Activated T-cell treated with anti-CD3 and anti-CD28 coated beads, Interleukin-2, amount 50 U/mL, for 24 hours (primary cell): ENCODE measurements around the gene IDH2.

Experiments used
- DNase-seq: peaks from one replicate; pipeline ENCODE4 v3.0.0-alpha.2; 2020
- H3K27ac Mint-ChIP-seq: 2 replicates; pipeline ENCODE4 v1.8.0; 2020; ENCODE audit warnings: mild to moderate bottlenecking, mixed read lengths
- H3K27me3 Mint-ChIP-seq: 2 replicates; pipeline ENCODE4 v1.8.0; 2020; ENCODE audit warnings: mixed read lengths
- H3K36me3 Mint-ChIP-seq: 2 replicates; pipeline ENCODE4 v1.8.0; 2020; ENCODE audit warnings: low read depth, mixed read lengths
- H3K4me1 Mint-ChIP-seq: 2 replicates; pipeline ENCODE4 v1.8.0; 2020; ENCODE audit warnings: low read depth, mixed read lengths
- H3K4me3 Mint-ChIP-seq: 2 replicates; pipeline ENCODE4 v1.8.0; 2020; ENCODE audit warnings: mild to moderate bottlenecking, moderate library complexity, mixed read lengths
- H3K9me3 Mint-ChIP-seq: 2 replicates; pipeline ENCODE4 v1.8.0; 2020; ENCODE audit warnings: mixed read lengths

Gene IDH2

DNA sequence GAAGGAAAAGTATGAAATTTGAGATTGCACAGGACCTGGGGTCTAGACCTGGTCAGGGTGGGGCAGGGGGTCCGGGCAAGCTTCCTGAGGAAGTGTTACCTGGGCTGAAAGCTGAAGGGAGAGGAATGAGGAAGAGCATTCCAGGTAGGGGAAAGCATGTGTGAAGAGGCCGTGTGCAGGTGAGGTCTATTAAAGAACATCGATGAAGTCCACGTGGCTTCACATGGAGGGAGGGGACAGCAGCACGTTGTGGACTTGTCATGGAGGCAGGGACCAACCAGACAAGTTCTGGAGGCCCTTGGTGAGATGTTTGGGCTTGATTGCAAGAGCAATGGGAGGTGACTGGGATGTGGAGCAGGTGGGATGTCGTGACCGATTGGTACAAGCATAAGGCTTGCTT lies 47.1 kb downstream of the IDH2 start:
- no peak for DNase-seq
- H3K36me3 Mint-ChIP-seq = no peaks in the 10 kb centered on the region
- no peaks in the 10 kb centered on the region for H3K9me3 Mint-ChIP-seq
- H3K27me3 Mint-ChIP-seq = no peaks in the 10 kb centered on the region
- no peak overlapping the region for H3K4me3 Mint-ChIP-seq
- H3K4me1 Mint-ChIP-seq = peaks cover 39% of the 10 kb centered on the region
- H3K27ac Mint-ChIP-seq = no peak overlapping the region

DNA sequence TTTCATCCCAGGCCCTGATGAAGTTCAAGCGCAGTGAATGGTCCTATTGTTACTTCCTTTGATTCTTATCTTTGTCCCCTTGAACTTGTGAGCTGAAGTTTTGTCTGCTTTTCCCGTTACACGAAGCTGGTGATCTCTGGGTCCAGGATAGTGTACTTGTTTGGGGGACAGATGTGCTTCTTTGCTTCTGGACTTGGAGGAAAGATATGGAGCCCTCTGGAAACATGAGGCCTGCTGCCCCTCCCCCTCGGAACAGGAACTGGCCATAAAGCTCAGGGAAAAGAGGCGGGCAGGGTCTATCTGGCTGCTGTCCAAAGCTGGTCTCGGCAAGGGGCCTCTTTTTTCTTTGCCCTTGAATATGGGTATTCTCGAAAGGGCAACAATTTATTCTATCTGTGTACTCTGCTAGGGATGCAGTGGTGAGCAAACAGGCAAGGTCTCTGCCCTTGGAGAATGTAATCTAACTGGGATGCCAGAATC lies 47.6 kb downstream of the IDH2 start:
- Mint-ChIP-seq H3K27ac (peak overlapping the region; percentile 0), H3K9me3 (no peaks in the 10 kb centered on the region), H3K27me3 (no peaks in the 10 kb centered on the region), H3K4me3 (no peak overlapping the region), H3K4me1 (peaks cover 34% of the 10 kb centered on the region), H3K36me3 (no peaks in the 10 kb centered on the region)
- no peak for DNase-seq

DNA sequence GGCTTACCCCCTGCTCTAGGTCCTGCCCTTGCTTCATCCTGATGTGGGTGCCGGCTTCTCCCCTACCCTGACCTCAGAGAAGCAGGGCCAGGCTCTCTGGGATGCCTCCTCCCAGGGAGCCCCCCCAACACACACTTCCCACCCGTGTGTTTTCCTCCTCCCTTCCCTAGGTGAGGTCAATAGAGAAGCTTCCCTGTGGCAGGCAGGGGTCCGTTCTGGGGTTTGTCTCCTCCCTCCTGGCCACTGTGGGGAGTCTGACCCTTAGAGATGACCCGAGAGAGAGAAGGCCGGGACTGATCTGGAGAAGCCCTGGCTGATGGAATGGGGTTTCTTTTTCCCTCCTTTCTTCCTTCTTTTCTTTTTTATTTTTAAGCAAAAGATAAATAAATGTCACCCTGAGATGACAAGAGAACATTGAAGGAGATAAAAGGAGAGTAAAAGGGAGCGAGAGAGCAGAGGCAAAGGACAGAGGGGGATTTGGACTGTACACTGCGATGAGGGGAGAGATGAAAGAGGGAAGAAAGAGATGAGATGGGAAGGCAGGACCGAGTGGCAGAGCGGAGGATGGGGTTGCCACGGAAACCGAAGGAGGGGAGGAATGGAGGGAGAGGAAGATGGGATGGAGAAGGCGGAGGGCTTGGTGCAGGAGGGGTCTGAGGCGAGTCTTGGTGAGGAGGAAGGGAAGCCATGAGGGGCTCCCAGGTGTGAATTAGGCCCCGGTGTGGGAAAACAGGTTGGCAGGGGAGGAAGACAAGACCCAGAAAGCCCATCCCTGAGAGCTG lies 48.4 kb downstream of the IDH2 start:
- Mint-ChIP-seq H3K4me3 (no peak overlapping the region), H3K9me3 (no peaks in the 10 kb centered on the region), H3K4me1 (peaks cover 26% of the 10 kb centered on the region), H3K27ac (peak overlapping the region; percentile 65), H3K27me3 (no peaks in the 10 kb centered on the region), H3K36me3 (no peaks in the 10 kb centered on the region)
- no peak for DNase-seq

- H3K27ac Mint-ChIP-seq = peak overlapping the region; percentile 19
- H3K4me3 Mint-ChIP-seq = no peak overlapping the region
- H3K4me1 Mint-ChIP-seq = peaks cover 12% of the 10 kb centered on the region
These were observed 50.4 kb downstream of the IDH2 start for GRCh38 chr15:90051874-90052273.

DNA sequence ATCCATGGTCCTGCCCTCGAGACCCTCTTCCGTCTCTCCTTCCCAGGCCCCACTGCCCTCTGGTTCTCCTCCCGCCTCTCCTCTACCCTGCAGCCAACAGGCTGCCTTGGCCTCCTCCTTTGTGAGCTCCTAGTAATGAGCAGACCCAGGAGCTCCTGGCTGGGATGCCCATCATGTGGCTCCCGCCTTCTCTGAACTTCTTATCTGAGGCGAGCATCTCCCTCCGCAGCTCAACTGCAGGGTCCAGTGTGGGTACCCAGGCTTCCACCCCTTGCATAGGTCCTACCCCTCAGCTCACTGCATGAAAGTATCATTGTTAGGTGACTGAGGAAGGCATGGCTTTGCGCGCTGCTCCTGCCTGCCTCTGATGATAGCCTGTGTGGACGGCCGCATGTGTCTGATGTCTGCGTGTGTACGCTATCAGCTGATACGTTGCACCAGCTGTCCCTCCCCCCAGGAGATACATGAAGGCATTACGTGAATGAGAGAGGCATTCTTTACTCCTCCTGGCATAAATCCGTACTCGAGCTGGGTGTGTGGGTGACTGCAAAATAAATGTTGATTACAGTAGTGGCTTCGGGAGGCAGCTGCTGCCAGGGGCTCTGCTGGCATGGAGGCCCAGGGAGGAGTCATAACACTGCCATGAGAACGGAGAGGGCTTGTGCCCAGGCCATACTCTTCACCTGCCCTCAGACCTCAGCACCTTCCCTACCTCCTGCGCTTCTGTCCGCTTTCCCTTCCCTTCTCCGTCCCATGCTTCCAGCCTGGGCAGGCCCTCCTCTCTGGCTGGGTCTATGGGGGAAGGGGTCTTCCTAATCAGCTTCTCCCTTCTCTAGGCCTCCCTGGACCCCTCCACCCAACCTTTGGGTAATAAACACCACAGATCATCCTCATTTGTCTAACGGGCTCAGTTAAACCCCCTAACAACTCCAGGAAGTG lies 52.3 kb downstream of the IDH2 start:
- H3K27me3 Mint-ChIP-seq = no peaks in the 10 kb centered on the region
- H3K9me3 Mint-ChIP-seq = no peaks in the 10 kb centered on the region
- DNase-seq = no peak
- H3K4me1 Mint-ChIP-seq = peaks cover 18% of the 10 kb centered on the region
- H3K4me3 Mint-ChIP-seq = no peak overlapping the region
- H3K36me3 Mint-ChIP-seq = no peaks in the 10 kb centered on the region
- peak overlapping the region; percentile 41 for H3K27ac Mint-ChIP-seq

More at GRCh38 chr15:90051874-90052273, 50.4 kb downstream of the IDH2 start:
- no peak for DNase-seq
- Mint-ChIP-seq H3K36me3 (no peaks in the 10 kb centered on the region), H3K9me3 (no peaks in the 10 kb centered on the region), H3K27me3 (no peaks in the 10 kb centered on the region)

DNA sequence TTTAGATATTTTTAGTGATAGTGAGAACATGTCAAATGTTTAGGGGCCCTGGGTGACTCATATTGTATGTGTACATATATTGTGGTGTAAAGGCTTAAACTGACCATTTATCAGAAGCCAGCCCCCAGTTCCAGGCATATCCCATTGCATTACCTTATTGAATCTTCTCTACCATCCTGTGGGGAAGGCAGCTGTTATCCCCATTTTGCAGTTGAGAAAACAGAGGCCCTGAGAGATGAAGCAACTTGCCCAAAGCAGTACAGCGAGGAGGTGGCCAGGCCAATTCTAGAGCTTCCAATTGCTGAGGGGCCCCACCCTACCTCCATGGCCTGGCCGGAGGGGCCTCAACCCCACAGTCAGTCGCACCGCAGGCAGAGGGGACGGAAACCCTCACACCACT lies 53.2 kb downstream of the IDH2 start:
- Mint-ChIP-seq H3K27me3 (no peaks in the 10 kb centered on the region), H3K4me3 (no peak overlapping the region), H3K27ac (no peak overlapping the region), H3K9me3 (no peaks in the 10 kb centered on the region), H3K4me1 (peaks cover 15% of the 10 kb centered on the region), H3K36me3 (no peaks in the 10 kb centered on the region)
- DNase-seq = no peak

DNA sequence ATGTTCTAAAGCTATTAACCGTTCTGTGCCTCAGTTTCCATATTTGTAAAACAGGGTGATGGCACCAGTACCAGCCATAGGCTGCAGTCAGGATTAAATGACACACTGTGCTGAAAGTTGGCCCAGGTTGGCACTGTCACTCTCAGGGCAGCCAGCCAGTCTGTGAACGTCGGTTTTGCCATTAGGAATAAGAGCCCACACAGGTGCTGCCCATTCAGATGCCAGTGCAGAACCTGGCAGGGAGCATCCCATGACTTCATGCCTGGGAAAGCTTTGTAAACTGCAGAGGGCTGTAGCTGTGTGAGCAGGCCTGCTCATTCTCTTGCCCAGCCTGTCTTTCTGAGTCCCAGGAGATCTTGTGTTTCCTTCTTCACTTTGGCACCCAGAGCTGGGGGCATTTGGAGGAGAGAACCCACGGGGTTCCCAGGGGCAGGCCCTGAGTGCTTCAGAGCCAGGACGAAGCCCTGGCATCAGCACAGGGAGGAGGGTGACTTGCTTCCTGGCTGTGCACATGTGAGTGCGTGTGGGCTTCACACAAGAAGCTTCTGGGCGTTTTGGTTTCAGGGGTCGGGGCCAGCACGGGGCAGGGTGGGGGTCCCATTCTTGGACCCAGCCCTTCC lies 54.2 kb downstream of the IDH2 start:
- H3K4me3 Mint-ChIP-seq = no peak overlapping the region
- no peaks in the 10 kb centered on the region for H3K9me3 Mint-ChIP-seq
- H3K27ac Mint-ChIP-seq = no peak overlapping the region
- H3K36me3 Mint-ChIP-seq = no peaks in the 10 kb centered on the region
- no peak for DNase-seq
- H3K4me1 Mint-ChIP-seq = peaks cover 12% of the 10 kb centered on the region
- no peaks in the 10 kb centered on the region for H3K27me3 Mint-ChIP-seq

DNA sequence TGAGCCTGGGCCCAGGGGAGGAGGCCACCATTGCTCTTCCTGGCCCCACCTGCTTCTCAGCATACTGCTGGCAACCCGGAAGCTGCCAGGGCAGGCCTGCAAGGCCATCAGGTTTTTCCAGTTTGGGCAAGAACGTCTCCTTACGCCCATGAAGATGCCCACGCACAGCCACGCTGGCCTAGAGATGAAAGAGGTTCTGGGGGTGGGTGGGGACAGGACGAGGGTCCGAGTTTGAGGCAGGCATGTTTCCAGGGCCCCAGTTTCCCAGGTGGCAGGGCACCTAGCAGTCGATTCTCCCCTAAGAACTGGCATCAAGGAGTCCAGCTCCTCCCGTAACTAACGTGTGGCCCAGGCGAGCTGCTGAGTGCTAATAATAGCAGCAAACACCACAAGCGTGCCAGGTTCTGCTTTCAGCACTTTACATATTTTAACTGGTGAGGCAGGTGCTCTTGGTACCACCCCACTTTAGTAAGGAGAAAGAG lies 55.3 kb downstream of the IDH2 start:
- H3K9me3 Mint-ChIP-seq = no peaks in the 10 kb centered on the region
- H3K27me3 Mint-ChIP-seq = no peaks in the 10 kb centered on the region
- H3K27ac Mint-ChIP-seq = no peak overlapping the region
- no peaks in the 10 kb centered on the region for H3K36me3 Mint-ChIP-seq
- peaks cover 9% of the 10 kb centered on the region for H3K4me1 Mint-ChIP-seq
- no peak overlapping the region for H3K4me3 Mint-ChIP-seq
- no peak for DNase-seq

- Mint-ChIP-seq H3K27ac (peak overlapping the region; percentile 10), H3K4me1 (peaks cover 9% of the 10 kb centered on the region), H3K4me3 (no peak overlapping the region)
These were observed 56.0 kb downstream of the IDH2 start for GRCh38 chr15:90046289-90046688.

DNA sequence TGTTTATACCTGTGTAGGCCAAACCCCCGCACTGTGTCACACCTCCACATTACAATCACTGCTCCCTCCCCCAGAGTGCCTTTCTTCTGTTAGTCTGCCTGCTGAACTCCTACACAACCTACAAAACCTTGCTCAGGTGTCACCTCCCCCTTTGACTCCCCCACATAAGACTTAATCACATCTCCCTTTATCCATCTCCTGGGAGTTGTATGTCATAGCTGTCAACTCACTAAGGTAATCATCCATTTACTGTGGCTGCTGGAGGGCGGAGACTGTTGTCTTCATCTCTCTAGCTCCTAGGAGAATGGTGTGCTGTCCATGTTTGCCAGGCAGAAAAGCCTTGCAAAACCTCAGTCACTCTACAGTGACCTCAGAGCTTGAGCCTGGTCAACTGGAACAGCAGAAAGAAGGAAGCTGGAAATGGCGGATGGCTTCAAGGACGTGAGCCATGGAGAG lies 57.3 kb downstream of the IDH2 start:
- Mint-ChIP-seq H3K4me1 (peaks cover 14% of the 10 kb centered on the region), H3K36me3 (no peaks in the 10 kb centered on the region), H3K27ac (no peak overlapping the region), H3K4me3 (no peak overlapping the region), H3K9me3 (no peaks in the 10 kb centered on the region), H3K27me3 (no peaks in the 10 kb centered on the region)
- DNase-seq = no peak

More at GRCh38 chr15:90046289-90046688, 56.0 kb downstream of the IDH2 start:
- H3K36me3 Mint-ChIP-seq = no peaks in the 10 kb centered on the region
- DNase-seq = no peak
- H3K9me3 Mint-ChIP-seq = no peaks in the 10 kb centered on the region
- no peaks in the 10 kb centered on the region for H3K27me3 Mint-ChIP-seq

- H3K4me3 Mint-ChIP-seq = no peak overlapping the region
- no peak for DNase-seq
- H3K9me3 Mint-ChIP-seq = no peaks in the 10 kb centered on the region
- H3K27me3 Mint-ChIP-seq = no peaks in the 10 kb centered on the region
- H3K27ac Mint-ChIP-seq = no peak overlapping the region
- peaks cover 21% of the 10 kb centered on the region for H3K4me1 Mint-ChIP-seq
- no peaks in the 10 kb centered on the region for H3K36me3 Mint-ChIP-seq
These were observed 58.1 kb downstream of the IDH2 start for GRCh38 chr15:90044191-90044590.

DNA sequence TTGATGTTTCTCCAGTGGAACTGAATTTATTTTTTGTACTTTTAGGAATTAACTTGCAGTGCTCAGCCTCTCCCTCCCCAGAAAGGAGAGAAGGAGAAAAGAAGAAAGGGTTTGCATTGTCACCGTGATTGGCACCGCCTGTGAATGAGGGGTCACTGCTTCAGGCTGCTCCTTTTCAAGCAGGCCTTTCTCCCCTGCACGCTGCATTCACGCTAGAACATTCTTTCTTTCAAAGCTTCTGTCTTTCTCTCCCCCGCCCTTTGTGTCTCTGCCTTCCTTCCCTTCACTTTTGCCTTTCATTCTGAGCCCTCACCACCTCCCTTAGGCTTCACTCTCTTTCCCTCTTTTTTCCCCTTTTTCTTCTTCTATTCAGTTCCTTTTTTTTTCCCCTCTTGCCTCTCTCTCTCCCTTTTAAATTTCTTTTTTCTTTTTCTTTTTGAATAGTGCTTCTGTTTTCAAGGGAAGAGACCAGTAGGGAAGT lies 58.7 kb downstream of the IDH2 start:
- Mint-ChIP-seq H3K27ac (peak overlapping the region; percentile 15), H3K4me1 (peaks cover 27% of the 10 kb centered on the region), H3K36me3 (no peaks in the 10 kb centered on the region), H3K9me3 (no peaks in the 10 kb centered on the region), H3K4me3 (no peak overlapping the region), H3K27me3 (no peaks in the 10 kb centered on the region)
- no peak for DNase-seq

DNA sequence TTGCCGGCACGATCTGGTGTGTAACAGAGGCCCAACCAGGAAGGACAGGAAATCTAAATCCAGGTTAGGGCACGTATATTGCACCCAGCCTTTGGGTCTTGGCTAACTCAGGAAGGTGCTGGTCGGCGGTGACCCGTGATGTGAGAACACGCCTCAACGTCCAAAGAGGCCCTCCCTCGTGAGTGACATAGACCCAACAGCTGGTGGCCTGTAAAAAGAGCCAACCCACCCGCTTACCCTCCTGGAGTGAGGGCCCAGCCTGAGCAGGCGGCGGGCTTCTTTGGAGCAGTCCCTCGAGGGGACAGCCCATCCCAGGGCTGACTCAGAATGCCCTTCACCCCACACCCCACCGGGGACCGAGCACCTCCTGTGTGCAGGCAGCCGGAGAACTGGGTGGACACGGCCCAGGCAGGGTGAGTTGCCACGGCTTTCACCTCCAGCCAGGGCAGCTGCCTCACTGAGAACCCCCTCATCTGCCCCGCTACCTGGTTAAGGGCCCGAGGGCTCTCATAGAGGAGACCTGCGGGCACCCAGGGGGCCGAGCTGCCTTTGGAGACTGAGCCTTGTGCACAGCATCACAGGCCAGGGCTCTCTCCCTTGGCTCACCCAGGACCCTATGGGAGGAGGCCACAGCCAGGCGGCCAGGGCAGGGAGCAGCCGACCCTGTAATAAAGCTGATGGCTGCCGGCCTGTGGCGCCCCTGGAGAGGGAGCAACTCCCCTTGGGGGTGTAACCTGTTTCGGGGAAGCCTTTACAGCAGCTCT lies 59.3 kb downstream of the IDH2 start:
- no peaks in the 10 kb centered on the region for H3K9me3 Mint-ChIP-seq
- no peak overlapping the region for H3K4me3 Mint-ChIP-seq
- H3K27me3 Mint-ChIP-seq = no peaks in the 10 kb centered on the region
- H3K27ac Mint-ChIP-seq = no peak overlapping the region
- no peak for DNase-seq
- peaks cover 33% of the 10 kb centered on the region for H3K4me1 Mint-ChIP-seq
- no peaks in the 10 kb centered on the region for H3K36me3 Mint-ChIP-seq

DNA sequence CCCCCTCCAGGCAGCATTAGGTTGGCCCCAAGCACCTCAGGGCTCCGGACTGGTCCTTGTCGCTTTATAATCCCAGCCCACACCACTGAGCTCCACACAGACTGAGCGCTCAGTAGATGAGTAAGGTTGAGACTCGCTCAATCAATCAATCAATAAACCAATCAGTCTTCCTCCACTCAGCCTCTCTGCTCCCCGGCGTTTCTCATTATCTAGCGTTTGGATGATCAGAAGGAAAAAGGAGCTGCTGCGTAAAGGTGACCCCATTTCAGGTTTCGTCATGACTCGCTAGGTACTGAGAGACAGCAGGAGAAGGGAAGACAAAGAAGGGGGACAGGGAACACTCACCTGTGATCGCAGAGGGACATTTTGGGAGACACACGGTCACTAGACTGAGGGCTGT lies 59.9 kb downstream of the IDH2 start:
- no peak overlapping the region for H3K27ac Mint-ChIP-seq
- no peak overlapping the region for H3K4me3 Mint-ChIP-seq
- no peak for DNase-seq
- no peaks in the 10 kb centered on the region for H3K27me3 Mint-ChIP-seq
- H3K4me1 Mint-ChIP-seq = peaks cover 39% of the 10 kb centered on the region
- no peaks in the 10 kb centered on the region for H3K9me3 Mint-ChIP-seq
- no peaks in the 10 kb centered on the region for H3K36me3 Mint-ChIP-seq
